Measurements from ENCODE around the gene CCDC148.

DNA sequence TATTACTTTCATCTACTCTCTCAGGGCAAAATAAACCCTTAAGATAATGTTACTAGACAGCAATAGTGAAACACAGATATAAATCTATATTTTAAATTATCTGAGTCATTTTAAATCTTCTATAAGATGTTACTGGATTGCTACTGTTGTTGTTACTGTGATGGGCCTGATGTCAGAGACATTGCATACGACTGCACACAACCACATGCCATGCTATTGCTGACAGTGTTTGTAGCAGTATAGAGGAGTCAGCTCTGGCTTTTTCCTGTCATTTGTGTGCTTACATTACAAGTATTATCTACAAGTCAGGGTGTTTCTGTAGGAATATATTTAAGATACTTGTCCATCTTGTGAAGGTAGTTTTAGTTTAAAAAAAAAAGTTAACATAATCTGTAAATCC is 63.9 kb downstream of the CCDC148 start:
- TF ChIP-seq, protein P1, sequence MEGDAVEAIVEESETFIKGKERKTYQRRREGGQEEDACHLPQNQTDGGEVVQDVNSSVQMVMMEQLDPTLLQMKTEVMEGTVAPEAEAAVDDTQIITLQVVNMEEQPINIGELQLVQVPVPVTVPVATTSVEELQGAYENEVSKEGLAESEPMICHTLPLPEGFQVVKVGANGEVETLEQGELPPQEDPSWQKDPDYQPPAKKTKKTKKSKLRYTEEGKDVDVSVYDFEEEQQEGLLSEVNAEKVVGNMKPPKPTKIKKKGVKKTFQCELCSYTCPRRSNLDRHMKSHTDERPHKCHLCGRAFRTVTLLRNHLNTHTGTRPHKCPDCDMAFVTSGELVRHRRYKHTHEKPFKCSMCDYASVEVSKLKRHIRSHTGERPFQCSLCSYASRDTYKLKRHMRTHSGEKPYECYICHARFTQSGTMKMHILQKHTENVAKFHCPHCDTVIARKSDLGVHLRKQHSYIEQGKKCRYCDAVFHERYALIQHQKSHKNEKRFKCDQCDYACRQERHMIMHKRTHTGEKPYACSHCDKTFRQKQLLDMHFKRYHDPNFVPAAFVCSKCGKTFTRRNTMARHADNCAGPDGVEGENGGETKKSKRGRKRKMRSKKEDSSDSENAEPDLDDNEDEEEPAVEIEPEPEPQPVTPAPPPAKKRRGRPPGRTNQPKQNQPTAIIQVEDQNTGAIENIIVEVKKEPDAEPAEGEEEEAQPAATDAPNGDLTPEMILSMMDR (IDR thresholded peaks at IDR 0.05; ENCODE audit: insufficient read depth, low read length, poor library complexity, severe bottlenecking), result no peak
- no peak for TF ChIP-seq EZH2phosphoT487 (conservative IDR thresholded peaks at IDR 0.05; ENCODE audit: low read length)
